ENCODE measurements around the gene MDP1.

The MDP1 gene

GRCh38 chr14:24198814-24199524 lies 16.9 kb downstream of the MDP1 start:
- no peak for DNase-seq (ENCODE audit: low spot score)

GRCh38 chr14:24197056-24197450 lies 18.8 kb downstream of the MDP1 start:
- no peak for DNase-seq (ENCODE audit: low spot score)

GRCh38 chr14:24196071-24197055 lies 19.5 kb downstream of the MDP1 start:
- no peak for DNase-seq (ENCODE audit: low spot score)

- peak; percentile 85 for DNase-seq (ENCODE audit: low spot score)
These were observed 20.4 kb downstream of the MDP1 start, which contains the start of gene TM9SF1 for GRCh38 chr14:24195186-24196070. Gene TM9SF1, minus strand, starts transcription at chr14:24195441. Its CDS starts 422 bp downstream, at chr14:24195019.

GRCh38 chr14:24194873-24195185 lies 21.0 kb downstream of the MDP1 start:
- no peak for DNase-seq (ENCODE audit: low spot score)

- DNase-seq (ENCODE audit: low spot score), result no peak
These were observed 21.5 kb downstream of the MDP1 start for GRCh38 chr14:24194186-24194872.

GRCh38 chr14:24192933-24193332 lies 22.9 kb downstream of the MDP1 start:
- no peak for DNase-seq (ENCODE audit: low spot score)

- DNase-seq (ENCODE audit: low spot score), result no peak
These were observed 25.4 kb downstream of the MDP1 start for GRCh38 chr14:24190416-24190815.

GRCh38 chr14:24189460-24189859 lies 26.4 kb downstream of the MDP1 start:
- no peak for DNase-seq (ENCODE audit: low spot score)

GRCh38 chr14:24189059-24189375 lies 26.8 kb downstream of the MDP1 start:
- no peak for DNase-seq (ENCODE audit: low spot score)

- peak; percentile 97 for DNase-seq (ENCODE audit: low spot score)
These were observed 27.4 kb downstream of the MDP1 start, which contains the start of gene IPO4 for GRCh38 chr14:24188251-24189058. Gene IPO4, minus strand, starts transcription at chr14:24188816. Its CDS starts 29 bp downstream, at chr14:24188787.

- DNase-seq (ENCODE audit: low spot score), result no peak
These were observed 28.3 kb downstream of the MDP1 start for GRCh38 chr14:24187539-24187915.

GRCh38 chr14:24186831-24187538 lies 28.9 kb downstream of the MDP1 start:
- DNase-seq (ENCODE audit: low spot score), result no peak

GRCh38 chr14:24185741-24186140 lies 30.1 kb downstream of the MDP1 start:
- DNase-seq (ENCODE audit: low spot score), result no peak

GRCh38 chr14:24185026-24185425 lies 30.8 kb downstream of the MDP1 start:
- no peak for DNase-seq (ENCODE audit: low spot score)

GRCh38 chr14:24184104-24184970 lies 31.5 kb downstream of the MDP1 start:
- no peak for DNase-seq (ENCODE audit: low spot score)

GRCh38 chr14:24183014-24183481 lies 32.8 kb downstream of the MDP1 start:
- no peak for DNase-seq (ENCODE audit: low spot score)

- no peak for DNase-seq (ENCODE audit: low spot score)
These were observed 33.6 kb downstream of the MDP1 start for GRCh38 chr14:24182110-24182882.
